Activated T-cell treated with anti-CD3 and anti-CD28 coated beads, Interleukin-2, amount 50 U/mL, for 48 hours (primary cell): ENCODE measurements around the gene NOP10.

Experiments used
- DNase-seq, 2 experiments: peaks; one replicate each; pipeline ENCODE4 v3.0.0-alpha.2; 2020

NOP10 gene

DNA sequence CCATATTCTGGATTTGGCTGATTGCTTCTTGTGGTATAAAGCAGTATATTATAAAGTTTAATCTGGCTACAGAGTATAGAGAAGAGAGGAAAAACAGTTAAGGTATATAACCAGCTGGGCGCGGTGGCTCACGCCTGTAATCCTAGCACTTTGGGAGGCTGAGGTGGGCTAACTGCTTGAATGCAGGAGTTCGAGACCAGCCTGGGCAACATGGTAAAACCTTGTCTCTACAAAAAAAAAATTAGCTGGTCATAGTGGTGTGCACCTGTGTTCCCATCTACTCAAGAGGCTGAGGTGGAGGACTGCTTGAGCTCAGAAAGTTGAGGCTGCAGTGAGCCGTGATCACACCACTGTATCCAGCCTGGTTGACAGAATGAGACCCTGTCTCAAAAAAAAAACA, 12.7 kb downstream of the NOP10 start:
- no peak for DNase-seq

DNA sequence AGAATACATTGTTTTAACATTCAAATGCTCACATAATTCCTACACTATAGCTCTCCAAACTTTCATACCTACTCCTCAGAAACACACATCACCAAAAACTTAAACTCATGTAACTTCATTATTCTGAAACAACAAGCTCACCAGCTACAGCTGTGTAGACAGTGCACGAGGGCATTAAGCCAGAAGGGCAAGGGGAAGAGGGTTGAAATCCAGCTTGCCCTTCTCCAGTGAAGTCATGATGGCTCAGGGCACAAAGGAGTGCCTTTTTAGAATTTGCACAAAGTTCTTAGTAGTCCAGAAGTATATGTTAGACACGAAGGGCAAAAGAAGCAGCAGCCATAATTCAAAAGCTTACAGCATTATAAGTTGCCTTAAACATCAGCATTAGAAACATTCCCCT, 13.9 kb downstream of the NOP10 start:
- no peak for DNase-seq

- no peak for DNase-seq
These were observed 15.0 kb downstream of the NOP10 start for GRCh38 chr15:34327906-34328305.

GRCh38 chr15:34325368-34325767, 17.6 kb downstream of the NOP10 start:
- DNase-seq, result no peak

GRCh38 chr15:34324933-34325332, 18.0 kb downstream of the NOP10 start:
- no peak for DNase-seq

- no peak for DNase-seq
These were observed 19.7 kb downstream of the NOP10 start for GRCh38 chr15:34323217-34323616.

- DNase-seq, result no peak
These were observed 24.5 kb downstream of the NOP10 start for GRCh38 chr15:34318277-34319079.

- DNase-seq, result no peak
These were observed 28.1 kb downstream of the NOP10 start for GRCh38 chr15:34314491-34315490.

- no peak for DNase-seq
These were observed 31.4 kb downstream of the NOP10 start for GRCh38 chr15:34311563-34311962.

DNA sequence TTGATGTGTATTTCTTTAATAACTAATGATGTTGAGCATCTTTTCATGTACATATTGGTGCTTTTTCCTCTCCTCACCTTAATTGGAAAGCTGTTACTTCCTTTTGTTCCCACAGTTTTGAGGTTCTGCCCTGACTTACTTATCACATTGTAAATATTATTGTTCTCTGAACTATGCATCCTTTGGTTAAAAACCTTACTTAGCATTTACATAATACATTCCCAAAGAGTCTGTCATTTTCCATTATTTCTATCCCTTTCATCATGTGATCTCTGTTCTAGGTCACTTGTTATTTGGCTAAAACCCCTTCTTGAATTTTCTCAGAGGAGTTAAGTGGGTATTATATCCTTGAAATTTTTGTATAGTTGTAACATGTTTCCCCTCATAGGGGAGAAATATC, 38.3 kb downstream of the NOP10 start:
- no peak for DNase-seq

DNA sequence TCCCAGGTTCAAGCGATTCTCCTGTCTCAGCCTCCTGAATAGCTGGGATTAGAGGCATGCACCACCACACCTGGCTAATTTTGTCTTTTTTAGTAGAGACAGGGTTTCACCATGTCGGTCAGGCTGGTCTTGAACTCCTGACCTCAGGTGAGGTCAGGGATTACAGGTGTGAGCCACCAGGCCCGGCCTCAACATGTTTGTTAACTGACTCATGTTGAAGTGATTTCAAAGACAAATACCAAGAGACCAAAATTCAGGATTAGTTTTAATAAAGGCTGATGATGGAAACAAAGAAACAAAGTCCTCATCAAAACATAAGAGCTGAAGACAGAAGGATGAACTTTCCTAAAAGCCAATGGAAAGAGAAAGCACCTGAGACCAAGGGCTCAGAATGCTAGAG, 41.9 kb downstream of the NOP10 start:
- DNase-seq, result no peak

- no peak for DNase-seq
These were observed 45.9 kb downstream of the NOP10 start for GRCh38 chr15:34297059-34297458.

- no peak for DNase-seq
These were observed 50.3 kb downstream of the NOP10 start for GRCh38 chr15:34292621-34293020.
